Liver (tissue), 9 donors: Measurements from ENCODE around the gene NXPH4. TPM values are rescaled to one million over a fixed set of nuclear protein-coding genes. Genes with fewer than 3 reads are reported as not detected.

Experiments
- DNase-seq: peaks from one replicate; pipeline ENCODE4 v3.0.0-alpha.2; 2017; ENCODE audit warnings: low spot score
- H3K27ac ChIP-seq, 2 donors: one replicate each; pipeline ENCODE4 v1.7.0; 2013; ENCODE audit warnings: inconsistent platforms in 2 of 2, low read length in 2 of 2, control low read depth in 1 of 2, low read depth in 1 of 2, mild to moderate bottlenecking in 1 of 2
- H3K27me3 ChIP-seq, 4 donors: one replicate each; pipeline versions ENCODE4 v1.6.1 to v1.7.0; 2013; ENCODE audit warnings: low read length in 3 of 4, inconsistent platforms in 1 of 4, mild to moderate bottlenecking in 1 of 4, moderate library complexity in 1 of 4; ENCODE audit not compliant: control insufficient read depth in 4 of 4, insufficient read depth in 4 of 4
- H3K36me3 ChIP-seq, 4 donors: one replicate each; pipeline versions ENCODE4 v1.6.1 to v1.7.0; 2013; ENCODE audit warnings: low read length in 3 of 4, mild to moderate bottlenecking in 3 of 4, low read depth in 1 of 4, moderate library complexity in 1 of 4; ENCODE audit not compliant: control insufficient read depth in 4 of 4, insufficient read depth in 3 of 4
- H3K4me1 ChIP-seq, 4 donors: one replicate each; pipeline versions ENCODE4 v1.6.1 to v1.7.0; 2013; ENCODE audit warnings: low read length in 3 of 4, mild to moderate bottlenecking in 3 of 4, moderate library complexity in 1 of 4; ENCODE audit not compliant: control insufficient read depth in 4 of 4, insufficient read depth in 4 of 4
- H3K4me3 ChIP-seq, 3 donors: one replicate each; pipeline versions ENCODE4 v1.6.1 to v1.7.0; 2013; ENCODE audit warnings: low read length in 3 of 3, control low read depth in 1 of 3, low read depth in 1 of 3, mild to moderate bottlenecking in 1 of 3
- H3K9ac ChIP-seq, 2 donors: one replicate each; pipeline ENCODE4 v1.7.0; 2013; ENCODE audit warnings: low read length in 2 of 2, mild to moderate bottlenecking in 2 of 2, moderate library complexity in 2 of 2, control low read depth in 1 of 2, low read depth in 1 of 2
- H3K9me3 ChIP-seq, 4 donors: one replicate each; pipeline versions ENCODE4 v1.6.1 to v1.7.0; 2013; ENCODE audit warnings: low read length in 3 of 4; ENCODE audit not compliant: control insufficient read depth in 4 of 4
- ATF3 ChIP-seq: IDR thresholded peaks from 2 replicates; pipeline ENCODE4 v1.6.1; 2016; ENCODE audit warnings: antibody characterized with exemption
- CTCF ChIP-seq: fragments of 150-350 bp; IDR thresholded peaks from 2 replicates; pipeline ENCODE4 v1.5.1; 2017; ENCODE audit warnings: improper control_type of control experiment, low read depth, low read length; ENCODE audit not compliant: missing input control
- EGR1 ChIP-seq, 2 donors: IDR thresholded peaks; 2 replicates each; pipeline ENCODE4 v1.6.1; 2016 to 2018; ENCODE audit warnings: antibody characterized with exemption in 2 of 2, low read depth in 2 of 2
- FOXA1 ChIP-seq: IDR thresholded peaks from 2 replicates; pipeline ENCODE4 v1.6.1; 2016; ENCODE audit warnings: antibody characterized with exemption
- FOXA2 ChIP-seq: IDR thresholded peaks from 2 replicates; pipeline ENCODE4 v1.6.1; 2016; ENCODE audit warnings: antibody characterized with exemption
- GABPA ChIP-seq, 2 donors: IDR thresholded peaks in 1 of 2; conservative IDR thresholded peaks in 1 of 2; 2 replicates each; pipeline ENCODE4 v1.6.1; 2016; ENCODE audit warnings: antibody characterized with exemption in 2 of 2, mild to moderate bottlenecking in 1 of 2, moderate library complexity in 1 of 2
- HNF4A ChIP-seq, 2 donors: conservative IDR thresholded peaks; 2 replicates each; pipeline ENCODE4 v1.6.1; 2016; ENCODE audit warnings: antibody characterized with exemption in 2 of 2, mild to moderate bottlenecking in 2 of 2
- HNF4G ChIP-seq: IDR thresholded peaks from 2 replicates; pipeline ENCODE4 v1.6.1; 2016; ENCODE audit warnings: antibody characterized with exemption
- JUND ChIP-seq, 2 donors: IDR thresholded peaks; 2 replicates each; pipeline ENCODE4 v1.6.1; 2016; ENCODE audit warnings: antibody characterized with exemption in 2 of 2
- MAX ChIP-seq: IDR thresholded peaks from 2 replicates; pipeline ENCODE4 v1.6.1; 2016; ENCODE audit warnings: antibody characterized with exemption
- NR2F2 ChIP-seq: IDR thresholded peaks from 2 replicates; pipeline ENCODE4 v1.6.1; 2016; ENCODE audit warnings: antibody characterized with exemption
- RAD21 ChIP-seq, 2 donors: IDR thresholded peaks; 2 replicates each; pipeline ENCODE4 v1.6.1; 2016; ENCODE audit warnings: antibody characterized with exemption in 2 of 2, mild to moderate bottlenecking in 2 of 2
- REST ChIP-seq: IDR thresholded peaks from 2 replicates; pipeline ENCODE4 v1.6.1; 2016; ENCODE audit warnings: antibody characterized with exemption, mild to moderate bottlenecking
- RXRA ChIP-seq, 2 donors: IDR thresholded peaks; 2 replicates each; pipeline ENCODE4 v1.6.1; 2017 to 2018; ENCODE audit warnings: antibody characterized with exemption in 2 of 2, mild to moderate bottlenecking in 1 of 2
- SP1 ChIP-seq: IDR thresholded peaks from 2 replicates; pipeline ENCODE4 v1.6.1; 2018; ENCODE audit warnings: antibody characterized with exemption, mild to moderate bottlenecking
- TAF1 ChIP-seq: conservative IDR thresholded peaks from 2 replicates; pipeline ENCODE4 v1.6.1; 2016; ENCODE audit warnings: antibody characterized with exemption, mild to moderate bottlenecking
- YY1 ChIP-seq: IDR thresholded peaks from 2 replicates; pipeline ENCODE4 v1.6.1; 2016; ENCODE audit warnings: antibody characterized with exemption, mild to moderate bottlenecking
- ZBTB33 ChIP-seq: IDR thresholded peaks from 2 replicates; pipeline ENCODE4 v1.6.1; 2016; ENCODE audit warnings: antibody characterized with exemption
- WGBS: extraction: QIAGEN DNeasy Blood & Tissue Kit; methylation state at CpG from one replicate; pipeline ENCODE4 v1.1.7; 2013; 5-methylcytosine and 5-hydroxymethylcytosine counted together
- polyA plus RNA-seq, 2 donors: library from polyadenylated mRNA; stranded (reverse) in 1 of 2; unstranded in 1 of 2; fragments of 200-250 nt in 1 of 2; fragments of >200 nt in 1 of 2; fragmentation: Nextera tagmentation in 1 of 2; extraction: Ambion mirVana in 1 of 2; gene quantifications; one replicate each; pipeline versions ENCODE4 v1.2.1 to v1.2.3, GENCODE V29; 2013 to 2015
- total RNA-seq, 2 donors: library from RNA; depleted of rRNA; stranded (reverse); fragments of >200 nt; gene quantifications; one replicate each; pipeline ENCODE4 v1.2.3, GENCODE V29; 2014
- donor health status: healthy.
- donor health status: healthy.
- donor health status: healthy.
- donor health status: healthy.
- donor health status: healthy.

Gene NXPH4
- total and polyA plus RNA-seq, 4 donors: 0.15 TPM; not detected in 3

GRCh38 chr12:57258977-57259970, 42.7 kb downstream of the NXPH4 start:
- TF ChIP-seq JUND (IDR thresholded peaks at IDR 0.05) (peak in 1 of 2 donors; percentile 84), TAF1 (peak; percentile 88), MAX (peak; percentile 88), RAD21 (IDR thresholded peaks at IDR 0.05) (peak in 1 of 2 donors; percentile 34), SP1 (peak; percentile 98), RXRA (IDR thresholded peaks at IDR 0.05) (peak; percentile 91 to 94), NR2F2 (peak; percentile 51), CTCF (no peak), EGR1 (IDR thresholded peaks at IDR 0.05; ENCODE audit: low read depth in 2 of 2) (peak; percentile 30 to 38), YY1 (peak; percentile 95), FOXA1 (peak; percentile 70), ATF3 (peak; percentile 59), FOXA2 (no peak), ZBTB33 (peak; percentile 93), HNF4G (peak; percentile 66), REST (peak; percentile 57), HNF4A (conservative IDR thresholded peaks at IDR 0.05) (peak; percentile 79 to 84), GABPA (IDR thresholded peaks at IDR 0.05 in 1 of 2, conservative IDR thresholded peaks at IDR 0.05 in 1 of 2) (peak in 1 of 2 donors; percentile 11)
- 29% methylated on average over 6 of the region's 6 CpGs for WGBS
- Histone ChIP-seq H3K27ac (peak overlapping the region; percentile 80 to 90), H3K9ac (no peak overlapping the region), H3K4me3 (peak overlapping the region in 2 of 3 donors; percentile 12 to 32), H3K27me3 (no peaks in the 10 kb centered on the region), H3K36me3 (peaks cover 2 to 34% (median 20%) of the 10 kb centered on the region in 4 donors), H3K4me1 (peaks cover 7 to 53% (median 41%) of the 10 kb centered on the region in 4 donors), H3K9me3 (no peaks in the 10 kb centered on the region)
- DNase-seq: no peak
